NCI-H226 (cell line): ENCODE results near the gene CSAD.
"Not testable (repeated sequence)": the region's sequence is repeated elsewhere in the genome, so short reads cannot be mapped to it uniquely, and the experiment has no call there.

Experiments
- DNase-seq: peaks from one replicate; pipeline ENCODE4 v3.0.0-alpha.2; 2015

Gene CSAD

DNA sequence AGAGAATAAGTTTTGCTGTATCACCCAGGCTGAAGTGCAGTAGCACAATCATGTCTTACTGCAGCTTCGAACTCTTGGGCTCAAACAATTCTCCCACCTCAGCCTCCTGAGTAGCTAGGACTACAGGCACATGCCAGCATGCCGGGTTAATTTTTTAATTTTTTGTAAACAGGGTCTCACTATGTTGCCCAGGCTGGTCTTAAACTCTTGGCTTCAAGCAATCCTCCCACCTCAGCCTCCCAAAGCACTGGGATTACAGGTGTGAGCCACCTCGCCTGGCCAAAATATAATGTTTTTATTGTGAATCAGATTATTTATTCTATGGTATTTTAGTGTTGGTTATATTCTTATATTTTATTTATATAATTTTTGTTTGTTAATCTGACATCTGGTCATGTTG, 4.0 kb downstream of the CSAD start:
- DNase-seq: no peak

DNA sequence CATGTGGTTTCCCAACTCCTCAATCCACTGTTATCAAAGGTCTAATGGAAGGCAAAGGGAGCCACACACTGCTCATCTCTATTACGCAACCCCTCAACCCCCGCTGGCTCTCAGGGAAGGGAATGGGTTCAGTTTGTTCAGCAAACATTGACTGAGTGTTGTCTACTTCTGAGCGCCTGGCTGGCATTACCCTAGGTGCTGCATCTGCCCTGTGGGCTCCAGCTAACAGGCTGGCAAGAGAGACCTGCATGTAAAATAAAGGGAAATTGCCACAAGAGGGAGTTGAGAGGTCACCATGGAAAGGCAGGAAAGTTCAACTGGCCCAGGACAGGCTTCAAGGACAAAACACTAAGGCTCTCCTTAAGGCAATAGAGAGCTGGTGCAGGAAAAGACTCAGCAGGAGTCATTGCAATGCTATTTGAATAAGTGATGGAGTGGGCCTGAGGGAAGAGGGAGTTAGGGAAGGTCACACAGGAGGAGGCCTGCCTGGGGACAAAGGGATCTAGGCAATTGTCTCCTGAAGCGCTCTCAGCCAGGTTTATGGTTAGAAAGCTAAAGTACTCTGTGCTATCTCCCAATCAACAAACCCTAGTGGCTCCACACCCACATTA, 5.7 kb downstream of the CSAD start:
- DNase-seq: peak; percentile 64

DNA sequence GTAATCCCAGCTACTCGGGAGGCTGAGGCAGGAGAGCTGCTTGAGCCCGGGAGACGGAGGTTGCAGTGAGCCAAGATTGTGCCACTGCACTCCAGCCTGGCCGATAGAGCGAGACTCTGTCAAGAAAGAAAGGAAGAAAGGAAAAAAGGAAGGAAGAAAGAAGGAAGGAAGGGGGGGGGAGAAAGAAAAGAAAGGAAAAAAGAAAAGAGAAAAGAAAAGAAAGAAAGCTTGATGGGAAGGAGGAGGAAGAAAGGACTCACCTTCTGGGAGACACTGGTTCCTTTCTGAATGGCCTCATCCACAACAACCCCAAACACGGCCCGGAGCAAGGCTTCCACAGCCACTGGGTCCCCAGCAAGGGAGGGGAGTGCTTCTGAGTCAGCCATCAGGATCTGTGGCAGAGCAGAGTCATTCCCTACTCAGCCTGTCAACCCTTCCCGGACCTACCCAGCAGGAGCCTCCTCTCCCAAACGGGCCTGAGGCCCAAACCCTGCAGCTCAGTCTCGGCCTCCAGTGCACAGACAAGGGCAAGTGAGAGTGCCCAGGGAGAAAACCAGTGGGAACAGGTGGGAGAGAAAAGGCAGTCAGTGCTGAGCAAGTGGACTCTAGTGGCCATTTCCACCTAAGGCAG, 7.5 kb downstream of the CSAD start:
- peak; percentile 37 for DNase-seq

DNA sequence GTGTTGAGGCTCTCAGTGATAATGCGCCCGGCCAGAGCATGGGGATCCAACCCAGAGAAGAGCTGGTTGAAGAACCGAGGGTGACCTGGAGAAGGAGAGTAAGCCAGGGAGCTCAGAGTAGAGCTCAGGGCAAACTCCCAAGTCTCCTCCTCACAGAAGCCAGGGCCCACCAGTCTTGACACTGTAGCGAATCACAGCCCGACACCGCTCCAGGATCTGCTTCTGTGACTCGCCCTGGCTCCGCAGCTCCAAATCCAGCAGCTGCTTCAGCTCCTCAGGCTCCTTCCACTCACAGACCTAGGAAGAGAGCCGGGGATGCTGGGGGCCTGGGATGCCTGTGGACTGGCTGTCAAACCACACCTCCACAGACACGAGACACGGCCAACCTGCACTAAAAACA, 8.4 kb downstream of the CSAD start:
- no peak for DNase-seq

DNA sequence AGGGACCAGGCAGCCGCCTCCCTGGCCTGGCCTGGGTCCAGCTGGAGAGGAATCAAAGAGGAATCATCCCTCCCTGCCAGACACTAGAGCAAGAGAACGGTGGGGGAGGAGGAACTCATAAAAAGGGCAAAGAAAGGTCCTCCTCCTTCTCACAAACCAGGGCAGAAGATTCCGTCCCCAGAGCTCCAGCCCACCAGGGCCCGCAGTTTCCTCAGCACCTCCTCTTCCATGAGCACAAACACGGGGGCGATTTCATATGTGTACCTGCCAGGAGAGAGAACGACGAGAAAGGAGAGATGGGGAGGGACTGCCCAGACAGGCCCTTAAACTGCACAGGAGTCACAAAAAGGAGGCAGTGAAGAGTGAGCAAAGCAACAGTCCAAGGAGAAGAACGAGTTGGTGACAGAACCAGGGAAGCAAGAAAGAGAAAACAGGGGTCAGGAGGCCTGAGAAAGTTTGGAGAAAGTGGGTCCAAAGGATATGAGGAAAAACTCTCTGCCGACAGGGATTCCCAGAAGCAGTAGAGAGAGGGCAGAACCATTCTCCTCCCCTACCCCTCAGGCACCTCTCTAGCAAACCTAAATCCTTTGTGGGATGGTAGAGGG, 8.9 kb downstream of the CSAD start:
- DNase-seq: no peak

DNA sequence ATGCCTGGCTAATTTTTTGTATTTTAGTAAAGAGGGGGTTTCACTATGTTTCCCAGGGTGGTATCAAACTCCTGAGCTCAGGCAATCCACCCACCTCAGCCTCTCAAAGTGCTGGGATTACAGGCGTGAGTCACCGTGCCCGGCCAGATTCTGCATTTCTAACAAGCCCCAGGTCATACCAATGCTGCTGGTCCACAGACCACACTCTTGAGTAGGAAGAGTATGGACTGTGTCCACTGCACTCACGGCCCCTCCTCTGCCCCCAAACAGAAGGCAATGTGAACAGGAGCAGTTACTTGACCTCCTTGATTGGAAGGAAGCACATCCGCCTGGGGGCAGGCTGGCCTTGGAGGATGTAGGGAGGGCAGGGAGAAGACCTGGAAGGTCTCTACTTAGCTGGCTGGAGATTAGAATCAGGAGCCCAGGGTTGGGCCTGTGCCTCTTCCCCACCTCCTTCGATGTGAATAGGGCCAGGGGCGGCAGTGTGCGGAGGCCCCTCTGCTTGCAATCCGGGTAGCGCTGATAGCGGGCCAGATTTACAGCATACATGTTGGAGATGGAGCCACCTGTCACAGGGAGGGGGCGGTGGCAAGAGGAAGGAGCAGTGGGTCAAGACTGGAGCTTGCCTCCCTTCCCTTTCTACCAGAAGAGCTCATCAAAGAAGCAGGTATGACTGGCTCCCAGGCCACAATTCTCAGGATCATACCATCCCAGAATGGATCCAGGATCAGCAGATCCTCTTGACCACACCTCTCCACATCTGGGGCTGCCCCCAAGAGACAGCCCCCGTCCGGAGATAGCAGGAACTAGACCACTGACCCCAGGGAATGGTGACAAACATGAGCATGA, 9.6 kb downstream of the CSAD start:
- no peak for DNase-seq

DNA sequence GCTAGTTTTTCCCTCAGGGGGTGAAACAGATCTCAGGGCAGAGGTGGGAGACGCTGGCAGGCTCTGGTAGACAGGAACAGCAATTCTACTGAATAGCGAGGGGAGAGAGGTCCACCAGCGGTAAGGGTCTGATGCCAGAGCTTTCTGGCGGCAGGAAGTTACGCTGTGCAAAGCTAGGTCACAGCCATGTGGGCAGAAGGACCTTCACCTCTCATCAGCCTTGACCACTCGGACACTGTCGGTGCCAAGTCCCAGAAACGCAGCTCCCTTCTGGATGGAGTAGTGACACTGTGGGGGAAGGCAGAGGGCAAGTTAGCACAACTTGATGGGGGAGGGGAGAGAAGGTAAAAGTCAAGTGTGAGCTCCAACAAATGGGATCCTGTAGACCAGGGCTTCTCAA, 10.5 kb downstream of the CSAD start:
- no peak for DNase-seq

DNA sequence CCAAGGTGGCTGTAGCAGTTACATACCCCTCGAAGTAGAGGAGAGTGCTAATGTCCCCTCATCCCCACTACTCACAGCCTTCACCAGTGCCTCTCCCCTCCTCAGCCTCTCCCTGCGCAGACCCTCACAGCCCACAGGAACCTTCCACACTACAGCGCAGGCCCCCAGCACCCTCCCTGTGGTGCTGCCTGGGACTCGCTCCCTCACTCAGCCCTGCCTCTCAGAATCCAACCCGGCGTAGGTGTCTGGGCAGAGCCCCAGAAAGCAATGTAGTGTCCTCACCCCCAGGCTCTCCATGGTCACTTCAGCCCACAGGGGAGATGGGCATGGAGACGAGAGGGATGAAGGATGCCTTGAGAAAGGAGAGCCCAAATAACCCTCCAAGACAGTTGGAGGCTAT, 11.1 kb downstream of the CSAD start:
- DNase-seq: no peak

DNA sequence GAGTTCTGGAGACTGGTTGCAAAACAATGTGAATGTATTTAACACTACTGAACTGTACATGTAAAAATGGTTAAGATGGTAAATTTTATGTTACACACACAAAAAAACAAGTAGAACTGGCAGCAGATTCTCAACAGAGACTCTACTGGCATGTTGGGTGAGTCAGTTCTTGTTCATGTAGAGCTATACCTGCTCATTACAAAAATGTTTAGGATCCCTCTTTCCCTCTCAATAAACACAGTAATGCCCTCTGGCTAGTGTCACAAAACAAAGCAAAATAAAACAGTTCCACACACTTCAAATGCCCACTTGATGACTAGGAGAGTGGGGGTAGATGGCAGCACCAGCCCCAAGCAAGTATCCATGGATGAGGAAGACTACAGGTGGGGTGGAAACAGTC, 13.9 kb downstream of the CSAD start:
- no peak for DNase-seq

DNA sequence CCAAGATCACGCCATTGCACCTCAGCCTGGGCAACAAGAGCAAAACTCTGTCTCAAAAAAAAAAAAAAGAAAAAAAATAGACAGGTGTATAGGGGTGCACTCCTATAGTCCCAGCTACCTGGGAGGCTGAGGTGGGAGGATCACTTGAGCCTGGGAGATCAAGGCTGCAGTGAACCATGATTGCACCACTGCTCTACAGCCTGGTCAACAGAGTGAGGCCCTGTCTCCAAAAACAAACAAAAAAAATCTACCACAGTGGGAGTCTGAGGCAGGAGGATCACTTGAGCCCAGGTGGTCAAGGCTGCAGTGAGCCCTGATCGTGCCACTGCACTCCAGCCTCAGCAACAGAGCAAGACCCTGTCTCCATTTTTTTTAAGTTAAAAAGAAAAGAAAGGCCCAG, 17.7 kb downstream of the CSAD start:
- DNase-seq: not testable (repeated sequence)

DNA sequence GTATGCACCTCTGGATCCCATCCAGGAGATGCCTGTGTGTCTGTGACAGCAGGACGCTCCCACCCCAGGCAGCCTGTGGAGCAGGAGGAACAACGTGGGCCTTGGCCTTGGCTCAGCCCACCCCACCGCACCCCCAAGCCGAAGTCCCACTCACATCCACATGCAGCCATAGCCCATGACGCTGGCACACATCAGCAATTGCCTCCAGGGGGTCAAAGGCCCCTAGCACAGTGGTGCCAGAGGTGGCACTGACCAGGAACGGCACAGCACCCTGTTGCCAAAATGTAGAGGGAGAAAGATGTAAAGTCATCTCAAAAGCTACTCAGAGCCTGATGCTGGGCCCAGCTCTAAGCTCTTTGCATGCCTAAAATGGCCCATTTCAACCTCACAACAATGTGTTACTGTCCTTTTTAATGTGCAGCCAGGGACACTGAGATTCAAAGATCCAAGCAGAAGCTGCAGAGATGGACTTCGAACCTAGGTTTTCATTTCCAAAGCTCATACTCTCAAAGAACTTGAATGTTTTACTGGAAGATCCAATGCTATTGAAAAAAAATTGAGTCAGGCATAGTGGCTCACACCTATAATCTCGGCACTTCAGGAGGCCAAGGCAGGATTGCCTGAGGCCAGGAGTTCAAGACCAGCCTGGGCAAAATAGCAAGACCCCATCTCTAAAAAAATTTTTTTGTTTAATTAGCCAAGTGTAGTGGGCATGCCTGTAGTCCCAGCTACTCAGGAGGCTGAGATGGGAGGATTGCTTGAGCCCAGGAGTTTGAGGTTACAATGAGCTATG, 19.4 kb downstream of the CSAD start:
- DNase-seq: no peak

DNA sequence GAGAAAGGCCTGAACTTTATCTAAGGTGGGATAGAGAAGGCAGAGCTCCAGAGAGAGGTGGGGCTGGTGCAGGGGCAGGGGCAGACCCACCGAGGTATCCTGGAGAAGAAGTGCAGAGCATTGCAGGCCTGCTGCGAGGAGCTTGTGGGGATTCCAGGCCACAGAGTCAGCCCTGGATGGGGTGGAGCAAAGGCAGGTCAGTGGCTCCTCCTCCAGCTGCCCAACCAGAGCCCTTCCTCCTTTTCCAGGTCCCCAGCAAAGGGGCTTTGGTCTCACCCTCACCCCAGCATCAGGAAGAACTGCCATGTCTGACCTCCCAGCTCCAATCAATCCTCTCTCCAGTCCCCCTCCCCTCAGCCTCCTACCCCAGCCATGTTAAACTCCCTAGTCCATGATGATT, 20.1 kb downstream of the CSAD start:
- DNase-seq: no peak

DNA sequence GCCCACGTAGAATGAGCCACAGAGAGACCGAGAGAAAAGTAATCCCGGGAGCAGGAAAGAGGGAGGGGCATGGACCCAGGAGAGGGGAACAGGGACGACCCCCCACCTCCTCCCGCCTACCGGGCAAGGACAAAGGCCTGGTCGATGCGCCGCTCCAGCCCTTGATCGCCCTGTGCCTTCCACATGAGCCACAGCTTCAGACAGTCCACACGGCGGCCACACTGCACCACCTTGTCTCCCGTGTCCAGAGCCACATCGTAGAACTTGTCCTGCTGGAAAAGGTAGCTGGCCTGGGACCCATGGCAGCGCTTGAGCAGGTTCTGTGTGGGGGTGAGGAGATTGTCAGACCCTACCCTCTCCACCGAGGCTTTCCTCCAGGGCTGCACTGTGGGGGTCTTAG, 20.7 kb downstream of the CSAD start:
- no peak for DNase-seq

DNA sequence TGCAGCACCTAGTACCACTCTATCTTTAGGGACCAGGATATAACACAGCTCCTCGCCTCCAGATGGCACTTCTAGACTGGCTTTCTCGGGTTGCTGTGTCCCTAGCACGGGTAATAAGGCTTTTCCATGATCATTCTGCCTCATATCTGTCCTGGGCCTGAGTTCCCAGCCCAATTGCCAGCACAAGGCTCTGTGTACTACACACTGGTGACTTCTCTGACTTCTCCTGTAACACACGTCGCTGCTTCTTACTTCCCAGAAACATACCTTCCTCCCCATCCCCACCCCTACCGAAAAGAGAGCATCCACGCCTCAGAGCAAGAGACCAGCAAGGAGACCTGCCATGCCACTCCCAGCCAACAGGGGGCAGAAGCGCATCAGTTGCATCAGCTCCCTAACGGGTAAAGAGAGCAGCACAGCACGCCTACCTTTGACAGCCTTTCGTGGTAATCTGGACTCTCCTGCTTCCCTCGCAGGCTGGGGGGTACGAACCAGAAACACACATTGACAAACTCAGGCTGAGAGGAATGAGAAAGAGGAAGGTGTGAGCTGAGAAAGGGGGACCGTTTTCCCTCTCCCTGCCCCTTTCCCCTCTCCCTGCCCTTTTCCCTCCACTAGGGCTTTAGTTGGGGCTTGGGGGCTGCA, 21.4 kb downstream of the CSAD start:
- DNase-seq: peak; percentile 58

DNA sequence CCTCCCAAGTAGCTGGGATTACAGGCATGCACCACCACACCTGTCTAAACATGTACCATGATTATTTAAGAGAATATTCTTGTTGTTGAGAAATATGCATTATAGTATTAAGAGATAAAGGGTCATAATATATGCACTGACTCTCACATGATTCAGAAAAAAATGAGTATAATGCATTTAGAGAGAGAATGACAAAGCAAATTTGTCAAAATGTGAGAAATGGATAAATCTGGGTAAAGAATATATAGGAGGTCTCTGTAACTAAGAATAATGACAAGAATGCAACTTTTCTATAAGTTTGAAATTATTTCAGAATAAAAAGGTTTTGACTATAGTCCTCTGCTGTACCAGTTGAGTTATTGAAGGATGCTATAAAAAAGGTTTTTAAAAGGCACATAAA, 28.3 kb downstream of the CSAD start:
- no peak for DNase-seq

DNA sequence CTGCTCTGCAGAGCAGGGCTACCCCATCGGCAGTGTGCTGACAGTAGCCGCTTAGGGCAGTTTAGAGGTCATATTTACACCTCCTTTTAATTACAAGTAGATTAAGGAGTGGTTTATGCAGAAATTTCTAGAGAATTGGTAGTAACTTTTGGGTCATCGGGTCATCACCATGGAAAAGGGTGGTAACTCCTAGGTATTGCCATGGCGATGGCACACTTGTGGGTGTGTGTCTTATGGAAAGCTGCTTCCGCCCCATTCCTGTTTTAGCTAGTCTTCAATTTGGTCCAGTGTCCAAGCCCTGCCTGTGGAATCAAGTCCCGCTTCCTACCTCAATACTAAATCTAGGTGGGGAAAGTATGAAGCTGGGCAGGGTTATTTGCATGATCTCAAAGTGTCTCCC, 29.7 kb downstream of the CSAD start:
- DNase-seq: no peak

DNA sequence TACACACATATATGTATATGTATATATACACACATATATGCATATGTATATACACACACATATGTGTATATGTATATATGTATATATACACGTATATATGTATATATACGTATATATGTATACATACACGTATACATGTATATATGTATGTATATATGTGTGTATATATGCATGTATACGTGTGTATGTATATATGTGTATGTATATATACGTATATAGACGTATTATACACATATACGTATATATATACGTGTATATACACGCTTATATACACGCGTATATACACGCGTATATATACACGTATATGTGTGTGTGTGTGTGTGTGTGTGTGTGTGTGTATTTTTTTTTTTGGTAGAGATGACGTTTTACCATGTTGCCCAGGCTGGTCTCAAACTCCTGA, 33.1 kb downstream of the CSAD start:
- no peak for DNase-seq

DNA sequence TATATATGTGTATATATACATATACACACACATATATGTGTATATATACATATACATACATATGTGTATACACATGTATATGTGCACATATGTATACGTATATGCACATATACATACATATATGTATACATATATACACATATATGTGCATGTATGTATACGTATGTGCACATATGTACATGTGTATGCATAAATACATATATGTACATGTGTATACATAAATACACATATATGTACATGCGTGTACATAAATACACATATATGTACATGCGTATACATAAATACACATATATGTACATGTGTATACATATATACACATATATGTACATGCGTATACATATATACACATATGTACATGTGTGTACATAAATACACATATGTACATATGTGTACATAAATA, 33.5 kb downstream of the CSAD start:
- DNase-seq: no peak

DNA sequence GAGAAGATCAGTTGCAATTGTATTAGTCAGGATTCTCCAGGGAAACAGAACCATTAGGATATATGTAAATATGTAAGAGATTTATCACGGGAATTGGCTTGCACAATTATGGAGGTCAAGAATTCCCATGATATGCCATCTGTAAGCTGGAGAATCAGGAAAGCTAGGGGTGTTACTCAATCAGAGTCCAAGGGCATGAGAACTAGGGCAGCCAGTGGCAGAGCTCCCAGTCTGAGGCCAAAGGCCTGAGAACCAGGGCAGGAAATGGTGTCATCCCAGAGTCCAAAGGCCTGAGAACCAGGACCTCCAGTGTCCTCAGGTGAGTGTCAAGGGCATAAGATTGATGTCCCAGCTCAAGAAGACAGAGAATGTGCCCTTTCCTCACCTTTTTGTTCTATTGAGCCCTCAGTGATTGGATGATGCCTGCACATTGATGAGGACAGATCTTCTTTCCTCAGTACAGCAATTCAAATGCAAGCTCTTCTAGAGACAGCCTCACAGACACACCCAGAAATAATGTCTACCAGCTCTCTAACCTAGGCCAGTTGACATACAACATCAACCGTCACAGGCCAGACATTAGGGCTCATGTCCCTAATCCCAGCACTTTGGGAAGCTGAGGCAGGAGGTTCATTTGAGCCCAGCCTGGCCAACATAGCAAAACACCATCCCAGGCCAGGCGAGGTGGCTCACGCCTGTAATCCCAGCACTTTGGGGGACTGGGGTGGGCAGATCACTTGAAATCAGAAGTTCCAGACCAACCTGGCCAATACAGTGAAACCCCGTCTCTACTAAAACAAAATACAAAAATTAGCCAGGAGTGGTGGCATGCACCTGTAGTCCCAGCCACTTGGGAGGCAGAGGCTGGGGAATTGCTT, 35.1 kb downstream of the CSAD start:
- DNase-seq: peak; percentile 80

DNA sequence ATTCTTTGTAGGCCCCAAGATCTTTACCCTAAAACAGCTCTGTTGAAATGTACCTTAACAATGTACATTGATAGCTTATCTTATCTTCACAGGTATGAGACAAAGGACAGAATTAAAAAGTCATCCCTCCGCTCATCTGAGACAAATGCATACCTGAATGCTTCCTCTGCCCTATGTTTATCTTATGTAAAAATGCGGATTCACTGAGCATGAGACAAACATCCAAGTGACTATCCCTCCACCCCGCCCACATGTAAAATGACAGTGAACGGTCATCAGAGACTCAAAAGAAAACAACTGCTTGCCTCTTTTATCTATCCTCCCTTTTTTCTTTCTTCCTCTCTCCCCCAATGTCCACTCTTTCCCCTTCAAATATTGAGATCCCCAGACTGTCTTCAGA, 37.4 kb downstream of the CSAD start:
- no peak for DNase-seq

DNA sequence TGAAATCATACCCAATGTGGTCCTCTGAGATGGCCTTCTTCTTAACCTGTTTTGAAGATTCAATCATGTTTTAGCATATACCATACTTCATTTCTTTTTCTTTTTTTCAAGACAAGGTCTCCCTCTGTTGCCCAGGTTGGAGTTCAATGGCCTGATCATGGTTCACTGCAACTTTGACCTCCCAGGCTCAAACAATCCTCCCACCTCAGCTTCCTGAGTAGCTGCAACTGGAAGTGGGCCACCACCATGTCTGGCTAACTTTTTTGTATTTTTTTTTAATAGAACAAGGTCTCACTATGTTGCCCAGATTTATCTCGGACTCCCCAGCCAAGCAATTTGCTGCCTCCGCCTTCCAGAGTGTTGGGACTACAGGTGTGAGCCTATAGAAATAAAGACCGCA, 47.0 kb downstream of the CSAD start:
- no peak for DNase-seq

DNA sequence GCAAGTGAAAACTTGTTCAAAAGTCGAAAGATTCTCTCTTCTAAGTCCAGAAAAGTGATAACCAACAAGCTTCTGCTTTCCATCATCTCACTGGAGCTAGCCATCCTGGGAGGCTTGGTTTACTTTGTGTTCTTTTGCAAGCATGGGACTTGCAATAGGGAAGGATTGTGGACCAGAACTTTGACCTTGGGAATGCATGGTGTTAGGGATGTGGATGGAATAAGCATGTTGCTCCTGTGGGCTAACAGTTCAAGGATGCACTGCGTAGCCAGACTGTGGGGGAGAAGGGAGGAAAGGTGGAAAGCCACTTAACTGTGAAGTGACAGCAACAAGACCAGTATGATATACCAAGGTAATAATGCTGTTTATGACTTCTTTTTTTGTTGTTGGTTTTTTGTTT, 48.9 kb downstream of the CSAD start:
- no peak for DNase-seq
